Type B pancreatic cell (in vitro differentiated cells): Measurements from ENCODE around the gene SPINK14. TPM values are rescaled to one million over a fixed set of nuclear protein-coding genes. Genes with fewer than 3 reads are reported as not detected.
A peak's percentile ranks its signal among the peaks of the same experiment; 100 is the strongest.

Source experiments
- DNase-seq: peaks from one replicate; pipeline ENCODE4 v3.0.0; 2021; ENCODE audit warnings: mixed read lengths; ENCODE audit not compliant: unreplicated experiment; ENCODE audit errors: extremely low spot score
- H3K27ac Mint-ChIP-seq: 2 replicates; pipeline ENCODE4 v1.8.0; 2021; ENCODE audit warnings: mild to moderate bottlenecking, mixed read lengths
- H3K27me3 Mint-ChIP-seq: 2 replicates; pipeline ENCODE4 v1.8.0; 2021; ENCODE audit warnings: mixed read lengths
- H3K36me3 Mint-ChIP-seq: 2 replicates; pipeline ENCODE4 v1.8.0; 2021; ENCODE audit warnings: mixed read lengths
- H3K4me1 Mint-ChIP-seq: one replicate; pipeline ENCODE4 v1.8.0; 2021; ENCODE audit warnings: mixed read lengths; ENCODE audit not compliant: unreplicated experiment
- H3K4me3 Mint-ChIP-seq: 2 replicates; pipeline ENCODE4 v1.8.0; 2021; ENCODE audit warnings: mild to moderate bottlenecking, mixed read lengths
- H3K9me3 Mint-ChIP-seq: 2 replicates; pipeline ENCODE4 v1.8.0; 2021; ENCODE audit warnings: mixed read lengths
- total RNA-seq: library from RNA; stranded (reverse); gene quantifications from 2 replicates; pipeline ENCODE4 v1.2.1, GENCODE V29; 2021; ENCODE audit warnings: low replicate concordance
- TF ChIP-seq, protein P1 (sequence below): fragments of 200-600 bp; sonication (generic); conservative IDR thresholded peaks from 2 replicates; pipeline ENCODE4 v1.5.0; 2021; ENCODE audit warnings: antibody characterized with exemption, mild to moderate bottlenecking

SPINK14 gene
- total RNA-seq, 1 donor from 2014 or later = not detected

DNA sequence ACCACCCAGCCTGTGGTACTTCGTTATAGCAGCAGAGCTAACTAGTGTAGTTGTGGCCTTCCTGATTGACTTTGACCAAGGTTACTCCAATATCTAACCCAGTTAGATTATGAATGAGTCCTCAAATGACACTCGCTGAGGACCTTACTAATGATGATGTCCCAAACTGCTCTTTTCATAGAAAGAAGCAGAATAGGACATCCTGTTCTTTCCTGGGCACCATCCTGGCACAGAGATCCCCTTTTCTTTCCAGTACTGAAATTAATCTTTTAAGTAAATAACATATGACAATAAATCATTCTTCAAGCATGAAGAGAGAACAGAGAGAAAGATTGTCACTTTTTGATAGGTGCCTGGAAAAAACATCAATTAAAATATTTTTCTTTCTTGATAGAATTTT is 26.7 kb upstream of the SPINK14 start:
- Mint-ChIP-seq H3K4me3 (no peak overlapping the region), H3K27ac (no peak overlapping the region), H3K9me3 (no peaks in the 10 kb centered on the region), H3K4me1 (peaks cover 18% of the 10 kb centered on the region), H3K27me3 (no peaks in the 10 kb centered on the region), H3K36me3 (no peaks in the 10 kb centered on the region)
- TF ChIP-seq, protein P1, sequence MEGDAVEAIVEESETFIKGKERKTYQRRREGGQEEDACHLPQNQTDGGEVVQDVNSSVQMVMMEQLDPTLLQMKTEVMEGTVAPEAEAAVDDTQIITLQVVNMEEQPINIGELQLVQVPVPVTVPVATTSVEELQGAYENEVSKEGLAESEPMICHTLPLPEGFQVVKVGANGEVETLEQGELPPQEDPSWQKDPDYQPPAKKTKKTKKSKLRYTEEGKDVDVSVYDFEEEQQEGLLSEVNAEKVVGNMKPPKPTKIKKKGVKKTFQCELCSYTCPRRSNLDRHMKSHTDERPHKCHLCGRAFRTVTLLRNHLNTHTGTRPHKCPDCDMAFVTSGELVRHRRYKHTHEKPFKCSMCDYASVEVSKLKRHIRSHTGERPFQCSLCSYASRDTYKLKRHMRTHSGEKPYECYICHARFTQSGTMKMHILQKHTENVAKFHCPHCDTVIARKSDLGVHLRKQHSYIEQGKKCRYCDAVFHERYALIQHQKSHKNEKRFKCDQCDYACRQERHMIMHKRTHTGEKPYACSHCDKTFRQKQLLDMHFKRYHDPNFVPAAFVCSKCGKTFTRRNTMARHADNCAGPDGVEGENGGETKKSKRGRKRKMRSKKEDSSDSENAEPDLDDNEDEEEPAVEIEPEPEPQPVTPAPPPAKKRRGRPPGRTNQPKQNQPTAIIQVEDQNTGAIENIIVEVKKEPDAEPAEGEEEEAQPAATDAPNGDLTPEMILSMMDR = no peak
- DNase-seq = no peak

- no peak for DNase-seq
- TF ChIP-seq, protein P1 = no peak
- Mint-ChIP-seq H3K4me3 (peak overlapping the region; percentile 26), H3K4me1 (peaks cover 22% of the 10 kb centered on the region), H3K27ac (peak overlapping the region; percentile 89), H3K27me3 (no peaks in the 10 kb centered on the region), H3K36me3 (no peaks in the 10 kb centered on the region), H3K9me3 (no peaks in the 10 kb centered on the region)
Measured at GRCh38 chr5:148145916-148146315, 22.4 kb upstream of the SPINK14 start.

DNA sequence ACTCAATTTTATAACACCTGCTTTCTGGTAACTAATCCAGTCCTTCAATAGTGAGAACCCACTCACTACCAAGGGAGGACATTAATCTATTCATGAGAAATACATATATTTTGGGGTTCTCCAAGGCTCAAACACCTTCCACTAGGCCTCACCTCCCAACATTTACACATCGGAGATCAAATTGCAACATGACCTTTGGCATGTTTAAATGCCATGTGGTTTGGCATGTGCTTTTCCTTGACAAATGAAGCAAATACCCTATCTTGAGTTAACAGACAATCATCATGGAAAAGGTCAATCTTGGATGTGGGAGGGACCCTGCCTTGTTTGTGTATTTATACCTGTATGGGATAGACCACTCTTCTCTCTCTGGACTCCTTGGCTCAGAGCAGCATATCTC is 21.9 kb upstream of the SPINK14 start:
- Mint-ChIP-seq H3K4me1 (peaks cover 22% of the 10 kb centered on the region), H3K27ac (peak overlapping the region; percentile 89)

DNA sequence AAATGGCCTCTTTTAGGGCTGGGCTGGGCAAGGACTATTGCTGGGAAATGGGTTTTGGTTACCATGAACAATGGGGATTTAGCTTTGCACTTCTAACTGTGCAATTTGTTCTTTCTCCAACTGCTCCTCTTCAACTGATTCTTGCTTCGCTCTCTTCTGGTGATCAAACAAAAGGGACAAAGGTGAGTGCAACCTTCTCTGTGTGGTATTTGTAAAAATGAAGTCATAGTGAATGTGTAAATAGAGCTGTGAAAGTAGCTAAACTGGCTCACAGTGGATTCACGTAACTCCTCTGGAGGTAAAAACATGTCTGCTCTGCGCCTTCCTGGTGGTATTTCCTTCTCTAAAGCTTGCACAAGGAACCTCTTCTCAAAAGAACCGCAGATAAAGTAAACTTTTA is 20.9 kb upstream of the SPINK14 start:
- peaks cover 22% of the 10 kb centered on the region for H3K4me1 Mint-ChIP-seq
- H3K4me3 Mint-ChIP-seq = peak overlapping the region; percentile 23
- TF ChIP-seq, protein P1 = no peak
- H3K36me3 Mint-ChIP-seq = no peaks in the 10 kb centered on the region
- H3K27me3 Mint-ChIP-seq = no peaks in the 10 kb centered on the region
- no peaks in the 10 kb centered on the region for H3K9me3 Mint-ChIP-seq
- H3K27ac Mint-ChIP-seq = peak overlapping the region; percentile 55
- DNase-seq = no peak

More for the DNA sequence above, 21.9 kb upstream of the SPINK14 start:
- Mint-ChIP-seq H3K4me3 (no peak overlapping the region), H3K36me3 (no peaks in the 10 kb centered on the region), H3K9me3 (no peaks in the 10 kb centered on the region), H3K27me3 (no peaks in the 10 kb centered on the region)
- DNase-seq = no peak
- TF ChIP-seq, protein P1 = no peak

DNA sequence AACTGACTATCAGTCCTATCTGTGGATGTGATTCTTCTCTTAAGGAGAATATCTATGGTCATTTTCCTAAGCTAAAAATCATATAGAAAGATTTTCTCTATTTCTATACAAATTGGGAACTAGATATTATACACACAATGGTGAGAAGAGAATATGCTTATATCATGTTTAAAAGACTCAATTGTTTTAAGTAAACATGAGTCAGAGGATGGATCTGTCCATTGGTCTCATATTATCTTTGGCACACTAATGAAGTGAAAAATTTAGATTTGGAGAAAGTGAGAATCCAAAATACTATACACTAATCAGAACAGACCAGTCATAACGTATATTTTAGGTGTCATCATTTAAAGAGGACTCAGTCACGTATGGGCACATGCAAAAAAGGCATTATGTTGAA is 16.5 kb upstream of the SPINK14 start:
- H3K4me3 Mint-ChIP-seq = no peak overlapping the region
- H3K27me3 Mint-ChIP-seq = no peaks in the 10 kb centered on the region
- TF ChIP-seq, protein P1 = no peak
- H3K27ac Mint-ChIP-seq = no peak overlapping the region
- no peaks in the 10 kb centered on the region for H3K36me3 Mint-ChIP-seq
- H3K9me3 Mint-ChIP-seq = no peaks in the 10 kb centered on the region
- no peak for DNase-seq
- H3K4me1 Mint-ChIP-seq = peaks cover 5% of the 10 kb centered on the region

DNA sequence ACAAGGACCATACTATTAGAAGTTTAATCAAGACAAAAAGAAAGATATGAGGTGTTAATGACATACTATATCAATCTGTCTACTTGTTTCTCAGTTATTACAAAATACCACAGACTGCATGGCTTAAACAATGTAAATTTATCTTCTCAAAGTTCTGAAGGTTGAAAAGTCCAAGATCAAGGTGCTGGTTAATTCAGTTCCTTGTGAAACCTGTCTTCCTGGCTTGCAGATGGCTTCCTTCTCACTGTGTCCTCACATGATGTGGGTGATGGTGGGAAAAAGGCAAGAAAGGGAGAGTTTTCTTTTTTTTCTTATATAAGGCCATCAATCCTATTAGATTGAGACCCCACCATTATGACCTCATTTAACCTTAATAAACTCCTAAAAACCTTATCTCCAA is 15.6 kb upstream of the SPINK14 start:
- Mint-ChIP-seq H3K9me3 (no peaks in the 10 kb centered on the region), H3K27ac (peak overlapping the region; percentile 21), H3K36me3 (no peaks in the 10 kb centered on the region), H3K27me3 (no peaks in the 10 kb centered on the region), H3K4me3 (no peak overlapping the region), H3K4me1 (no peaks in the 10 kb centered on the region)
- TF ChIP-seq, protein P1 = no peak
- DNase-seq = no peak
